ENCODE results near the gene PLEKHA5.

The PLEKHA5 gene

DNA sequence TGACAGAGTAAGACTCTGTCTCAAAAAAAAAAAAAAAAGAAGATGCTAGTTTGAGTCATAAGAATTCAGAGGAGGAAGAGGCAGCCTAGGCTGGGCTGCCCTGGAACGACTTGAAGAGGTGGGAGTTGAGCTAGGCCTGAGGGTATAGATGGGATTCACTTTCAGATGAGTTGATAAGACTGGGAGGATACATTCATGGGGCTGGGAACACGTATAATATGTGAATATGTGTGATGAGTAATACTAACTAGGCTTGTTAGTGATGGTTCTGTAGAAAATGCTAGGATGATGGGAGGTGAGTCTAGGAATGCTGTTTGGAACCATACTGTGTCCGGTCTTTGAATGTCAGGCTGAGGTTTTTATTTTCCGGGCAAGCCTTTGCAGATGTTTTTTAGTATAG is 9.0 kb downstream of the PLEKHA5 start:
- H3K9me3 Mint-ChIP-seq = no peaks in the 10 kb centered on the region
- ATAC-seq (replicated peaks; ENCODE audit: extremely low read depth, poor library complexity, severe bottlenecking) (no peak), DNase-seq (ENCODE audit: low spot score in 2 of 2) (no peak)
- H3K27ac Mint-ChIP-seq (ENCODE audit: low read depth) = no peak overlapping the region
- H3K27me3 Mint-ChIP-seq = no peaks in the 10 kb centered on the region
- H3K36me3 Mint-ChIP-seq (ENCODE audit: insufficient read depth) = no peaks in the 10 kb centered on the region
- H3K4me1 Mint-ChIP-seq = peaks cover 9% of the 10 kb centered on the region
- H3K4me3 Mint-ChIP-seq = no peak overlapping the region

- no peaks in the 10 kb centered on the region for H3K36me3 Mint-ChIP-seq (ENCODE audit: insufficient read depth)
- H3K4me1 Mint-ChIP-seq = peaks cover 9% of the 10 kb centered on the region
- H3K4me3 Mint-ChIP-seq = no peak overlapping the region
- no peaks in the 10 kb centered on the region for H3K27me3 Mint-ChIP-seq
- no peak for ATAC-seq (replicated peaks; ENCODE audit: extremely low read depth, poor library complexity, severe bottlenecking)
- no peak overlapping the region for H3K27ac Mint-ChIP-seq (ENCODE audit: low read depth)
- DNase-seq (ENCODE audit: low spot score in 2 of 2) = no peak
- no peaks in the 10 kb centered on the region for H3K9me3 Mint-ChIP-seq
These were observed 9.4 kb downstream of the PLEKHA5 start for GRCh38 chr12:19138956-19139355.

GRCh38 chr12:19139615-19140194 is 10.2 kb downstream of the PLEKHA5 start:
- Mint-ChIP-seq H3K4me1 (peaks cover 9% of the 10 kb centered on the region), H3K27ac (ENCODE audit: low read depth) (no peak overlapping the region), H3K36me3 (ENCODE audit: insufficient read depth) (no peaks in the 10 kb centered on the region), H3K27me3 (no peaks in the 10 kb centered on the region), H3K9me3 (no peaks in the 10 kb centered on the region), H3K4me3 (no peak overlapping the region)
- ATAC-seq (replicated peaks; ENCODE audit: extremely low read depth, poor library complexity, severe bottlenecking) (no peak), DNase-seq (ENCODE audit: low spot score in 2 of 2) (no peak)

DNA sequence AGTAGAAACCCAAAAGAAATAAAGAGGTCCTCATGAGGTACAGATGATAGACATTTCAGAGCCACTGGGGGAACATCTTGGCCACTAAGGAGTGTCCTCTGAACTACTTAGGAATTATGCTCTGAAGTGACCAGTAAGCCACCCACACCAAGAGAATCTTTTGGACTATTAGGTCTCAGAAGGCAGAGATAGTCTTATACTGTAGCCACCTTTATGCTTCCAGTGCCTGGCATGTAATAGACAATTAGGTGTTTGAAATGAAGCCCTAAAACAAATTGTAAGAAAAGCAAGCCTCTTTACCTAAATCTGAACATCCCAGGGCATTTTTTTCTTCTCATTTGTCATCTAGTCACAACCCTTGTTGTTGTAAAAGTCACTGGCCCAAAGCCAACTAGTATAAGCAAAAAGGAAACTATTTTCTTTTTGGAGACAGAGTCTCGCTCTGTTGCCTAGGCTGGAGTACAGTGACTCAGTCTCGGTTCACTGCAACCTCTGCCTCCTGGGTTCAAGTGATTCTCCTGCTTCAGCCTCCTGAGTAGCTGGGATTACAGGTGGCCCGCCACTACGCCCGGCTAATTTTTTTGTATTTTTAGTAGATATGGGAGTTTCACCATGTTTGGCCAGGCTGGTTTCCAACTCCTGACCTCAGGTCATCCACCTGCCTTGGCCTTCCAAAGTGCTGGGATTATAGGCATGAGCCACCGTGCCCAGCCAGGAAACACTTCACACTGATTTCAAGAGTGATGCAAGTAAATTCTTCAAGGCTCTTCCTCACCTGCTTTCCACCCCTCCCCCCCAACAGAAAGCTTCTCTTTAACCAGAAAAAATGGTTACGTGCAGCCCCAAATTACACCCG is 11.1 kb downstream of the PLEKHA5 start:
- Mint-ChIP-seq H3K9me3 (no peaks in the 10 kb centered on the region), H3K36me3 (ENCODE audit: insufficient read depth) (no peaks in the 10 kb centered on the region), H3K4me1 (peaks cover 9% of the 10 kb centered on the region), H3K27ac (ENCODE audit: low read depth) (no peak overlapping the region), H3K4me3 (no peak overlapping the region), H3K27me3 (no peaks in the 10 kb centered on the region)
- ATAC-seq (replicated peaks; ENCODE audit: extremely low read depth, poor library complexity, severe bottlenecking) (no peak), DNase-seq (ENCODE audit: low spot score in 2 of 2) (no peak)

DNA sequence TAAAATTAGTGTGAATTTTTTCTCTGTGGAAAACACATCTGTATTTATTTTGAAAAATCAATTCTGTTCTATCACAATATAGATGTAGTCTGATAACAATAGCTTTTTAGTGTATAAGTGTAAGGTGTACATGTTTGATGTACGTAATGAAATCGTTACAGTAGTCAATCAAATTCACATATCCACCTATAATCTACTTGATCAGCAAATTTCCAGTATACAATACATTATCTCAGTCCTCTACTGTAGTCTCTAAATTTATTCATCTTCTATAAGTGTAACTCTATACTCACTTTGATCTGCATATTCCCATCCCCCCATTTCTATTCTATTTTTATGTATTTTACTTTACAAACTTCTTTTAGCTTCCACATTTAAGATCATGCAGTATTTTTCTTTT is 13.0 kb downstream of the PLEKHA5 start:
- Mint-ChIP-seq H3K4me1 (peaks cover 9% of the 10 kb centered on the region), H3K36me3 (ENCODE audit: insufficient read depth) (no peaks in the 10 kb centered on the region), H3K27ac (ENCODE audit: low read depth) (no peak overlapping the region), H3K9me3 (no peaks in the 10 kb centered on the region), H3K4me3 (no peak overlapping the region), H3K27me3 (no peaks in the 10 kb centered on the region)
- DNase-seq (ENCODE audit: low spot score in 2 of 2) (no peak), ATAC-seq (replicated peaks; ENCODE audit: extremely low read depth, poor library complexity, severe bottlenecking) (no peak)

- Mint-ChIP-seq H3K4me1 (peaks cover 9% of the 10 kb centered on the region), H3K9me3 (no peaks in the 10 kb centered on the region), H3K36me3 (ENCODE audit: insufficient read depth) (no peaks in the 10 kb centered on the region), H3K27me3 (no peaks in the 10 kb centered on the region), H3K27ac (ENCODE audit: low read depth) (no peak overlapping the region), H3K4me3 (no peak overlapping the region)
- ATAC-seq (replicated peaks; ENCODE audit: extremely low read depth, poor library complexity, severe bottlenecking) (no peak), DNase-seq (ENCODE audit: low spot score in 2 of 2) (no peak)
These were observed 14.8 kb downstream of the PLEKHA5 start for GRCh38 chr12:19144287-19144686.

- Mint-ChIP-seq H3K4me3 (no peak overlapping the region), H3K9me3 (no peaks in the 10 kb centered on the region), H3K4me1 (peaks cover 2% of the 10 kb centered on the region), H3K36me3 (ENCODE audit: insufficient read depth) (no peaks in the 10 kb centered on the region), H3K27ac (ENCODE audit: low read depth) (no peak overlapping the region), H3K27me3 (no peaks in the 10 kb centered on the region)
- no peak for ATAC-seq (replicated peaks; ENCODE audit: extremely low read depth, poor library complexity, severe bottlenecking)
- no peak for DNase-seq (ENCODE audit: low spot score in 2 of 2)
These were observed 15.5 kb downstream of the PLEKHA5 start for GRCh38 chr12:19144985-19145384.

DNA sequence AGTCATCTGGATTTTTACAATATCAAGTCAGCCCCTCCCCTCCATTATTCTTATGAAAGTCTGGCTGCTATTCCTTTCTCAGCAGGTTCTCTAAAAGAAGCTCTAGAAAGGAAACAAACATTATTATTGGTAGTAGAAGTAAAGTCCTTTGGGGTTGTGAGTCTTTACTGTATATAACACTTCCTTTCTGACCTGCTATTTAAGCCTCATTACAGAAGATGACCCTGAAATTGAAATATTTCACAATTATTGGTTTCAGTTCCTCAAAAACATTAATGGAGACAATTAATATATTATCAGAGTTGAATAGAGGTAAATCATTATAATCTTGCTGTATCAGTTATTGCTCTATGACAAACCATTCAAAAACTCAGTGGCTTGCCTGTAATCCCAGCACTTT is 19.3 kb downstream of the PLEKHA5 start:
- no peak overlapping the region for H3K4me3 Mint-ChIP-seq

GRCh38 chr12:19150273-19150900 is 20.9 kb downstream of the PLEKHA5 start:
- Mint-ChIP-seq H3K4me1 (peaks cover 8% of the 10 kb centered on the region), H3K4me3 (no peak overlapping the region), H3K36me3 (ENCODE audit: insufficient read depth) (no peaks in the 10 kb centered on the region), H3K27ac (ENCODE audit: low read depth) (peak overlapping the region; percentile 25), H3K9me3 (no peaks in the 10 kb centered on the region), H3K27me3 (no peaks in the 10 kb centered on the region)
- DNase-seq (ENCODE audit: low spot score in 2 of 2) (no peak), ATAC-seq (replicated peaks; ENCODE audit: extremely low read depth, poor library complexity, severe bottlenecking) (no peak)

More for the DNA sequence above, 19.3 kb downstream of the PLEKHA5 start:
- DNase-seq (ENCODE audit: low spot score in 2 of 2) (no peak), ATAC-seq (replicated peaks; ENCODE audit: extremely low read depth, poor library complexity, severe bottlenecking) (no peak)
- Mint-ChIP-seq H3K9me3 (no peaks in the 10 kb centered on the region), H3K36me3 (ENCODE audit: insufficient read depth) (no peaks in the 10 kb centered on the region), H3K4me1 (peaks cover 8% of the 10 kb centered on the region), H3K27ac (ENCODE audit: low read depth) (no peak overlapping the region), H3K27me3 (no peaks in the 10 kb centered on the region)

DNA sequence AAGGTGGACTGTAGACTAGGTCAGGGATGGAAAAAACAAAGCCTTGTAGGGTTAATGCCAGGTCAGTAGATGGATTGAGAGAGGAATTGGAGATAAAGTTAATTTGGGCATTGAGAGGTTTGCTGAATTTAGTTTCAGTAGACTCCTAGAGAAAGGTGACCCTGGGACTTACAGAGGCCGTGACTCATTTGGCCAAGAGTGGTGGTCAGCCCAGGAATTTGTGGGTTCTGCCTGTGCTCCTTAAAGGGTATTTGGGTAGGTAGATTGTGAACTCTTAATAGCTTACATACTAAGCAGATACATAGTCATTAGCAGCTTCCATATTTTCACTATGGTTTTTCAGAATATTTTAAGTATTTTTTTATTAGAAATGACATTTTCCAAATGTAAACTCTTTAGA is 21.8 kb downstream of the PLEKHA5 start:
- DNase-seq (ENCODE audit: low spot score in 2 of 2) (no peak), ATAC-seq (replicated peaks; ENCODE audit: extremely low read depth, poor library complexity, severe bottlenecking) (no peak)
- no peak overlapping the region for H3K4me3 Mint-ChIP-seq
- H3K4me1 Mint-ChIP-seq = peaks cover 8% of the 10 kb centered on the region
- H3K27ac Mint-ChIP-seq (ENCODE audit: low read depth) = peak overlapping the region; percentile 25
- no peaks in the 10 kb centered on the region for H3K27me3 Mint-ChIP-seq
- no peaks in the 10 kb centered on the region for H3K36me3 Mint-ChIP-seq (ENCODE audit: insufficient read depth)
- H3K9me3 Mint-ChIP-seq = no peaks in the 10 kb centered on the region

DNA sequence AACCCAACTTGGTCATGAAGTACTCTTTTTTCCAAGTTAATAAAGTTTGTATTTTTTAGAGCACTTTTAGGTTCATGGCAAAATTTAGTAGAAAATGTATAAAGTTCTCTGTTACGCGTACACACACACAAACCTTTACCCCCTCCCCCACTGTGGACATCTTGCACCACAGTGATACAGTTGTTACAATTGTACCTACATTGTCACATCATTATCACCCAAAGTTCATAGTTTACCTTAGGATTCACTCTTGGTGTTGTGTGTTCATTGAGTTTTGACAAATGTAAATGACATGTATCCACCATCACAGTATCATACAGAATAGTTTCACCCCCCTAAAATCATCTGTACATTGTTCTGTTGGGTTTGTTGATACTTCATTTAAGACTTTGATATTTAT is 23.9 kb downstream of the PLEKHA5 start:
- no peak overlapping the region for H3K27ac Mint-ChIP-seq (ENCODE audit: low read depth)

GRCh38 chr12:19154686-19155085 is 25.2 kb downstream of the PLEKHA5 start:
- Mint-ChIP-seq H3K36me3 (ENCODE audit: insufficient read depth) (no peaks in the 10 kb centered on the region), H3K4me3 (no peak overlapping the region), H3K27me3 (no peaks in the 10 kb centered on the region), H3K27ac (ENCODE audit: low read depth) (no peak overlapping the region), H3K9me3 (no peaks in the 10 kb centered on the region), H3K4me1 (peaks cover 8% of the 10 kb centered on the region)
- no peak for ATAC-seq (replicated peaks; ENCODE audit: extremely low read depth, poor library complexity, severe bottlenecking)
- no peak for DNase-seq (ENCODE audit: low spot score in 2 of 2)

More for the DNA sequence above, 23.9 kb downstream of the PLEKHA5 start:
- ATAC-seq (replicated peaks; ENCODE audit: extremely low read depth, poor library complexity, severe bottlenecking) (no peak), DNase-seq (ENCODE audit: low spot score in 2 of 2) (no peak)
- H3K4me3 Mint-ChIP-seq = no peak overlapping the region
- no peaks in the 10 kb centered on the region for H3K36me3 Mint-ChIP-seq (ENCODE audit: insufficient read depth)
- no peaks in the 10 kb centered on the region for H3K27me3 Mint-ChIP-seq
- peaks cover 8% of the 10 kb centered on the region for H3K4me1 Mint-ChIP-seq
- H3K9me3 Mint-ChIP-seq = no peaks in the 10 kb centered on the region
